NCI-H748 (cell line): ENCODE data around the gene FRMD4A.
"Not testable (repeated sequence)": the region's sequence is repeated elsewhere in the genome, so short reads cannot be mapped to it uniquely, and the experiment has no call there.

Experiments
- DNase-seq: peaks from one replicate; lab custom pipeline; 2025; ENCODE audit not compliant: unreplicated experiment; lab: John Stamatoyannopoulos, UW

FRMD4A gene

DNA sequence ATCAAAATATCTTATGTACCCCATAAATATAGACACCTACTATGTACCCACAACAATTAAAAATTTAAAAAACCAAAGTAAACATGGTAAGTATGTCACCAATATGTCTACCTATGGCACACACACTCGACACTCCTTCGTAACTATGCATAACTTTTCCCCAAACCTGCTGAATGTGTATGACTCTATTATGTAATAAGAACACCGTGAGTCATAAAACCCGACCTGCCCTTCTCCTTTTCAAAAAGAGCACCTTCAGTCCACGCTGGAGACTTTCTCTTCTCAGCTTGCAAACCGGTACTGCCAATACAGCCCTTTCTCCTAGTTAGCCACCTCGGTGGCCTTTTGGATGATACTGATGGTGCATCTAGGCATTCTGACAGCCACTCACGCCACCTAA, 557.7 kb downstream of the FRMD4A start:
- DNase-seq: no peak

DNA sequence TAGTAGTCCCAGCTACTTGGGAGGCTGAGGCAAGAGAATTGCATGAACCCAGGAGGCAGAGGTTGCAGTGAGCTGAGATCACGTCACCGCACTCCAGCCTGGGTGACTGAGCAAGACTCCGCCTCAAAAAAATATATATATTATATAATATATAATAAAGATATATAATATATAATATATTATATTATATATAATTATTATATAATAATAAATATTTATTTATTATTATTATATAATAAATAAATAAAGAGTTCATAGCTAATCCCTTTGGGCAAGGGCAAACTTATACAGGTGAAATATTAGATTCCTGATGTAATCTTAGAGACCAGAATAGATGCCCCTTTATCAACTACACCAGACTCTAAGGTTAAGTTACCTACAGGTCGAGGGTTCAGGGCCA, 558.7 kb downstream of the FRMD4A start:
- DNase-seq: no peak

DNA sequence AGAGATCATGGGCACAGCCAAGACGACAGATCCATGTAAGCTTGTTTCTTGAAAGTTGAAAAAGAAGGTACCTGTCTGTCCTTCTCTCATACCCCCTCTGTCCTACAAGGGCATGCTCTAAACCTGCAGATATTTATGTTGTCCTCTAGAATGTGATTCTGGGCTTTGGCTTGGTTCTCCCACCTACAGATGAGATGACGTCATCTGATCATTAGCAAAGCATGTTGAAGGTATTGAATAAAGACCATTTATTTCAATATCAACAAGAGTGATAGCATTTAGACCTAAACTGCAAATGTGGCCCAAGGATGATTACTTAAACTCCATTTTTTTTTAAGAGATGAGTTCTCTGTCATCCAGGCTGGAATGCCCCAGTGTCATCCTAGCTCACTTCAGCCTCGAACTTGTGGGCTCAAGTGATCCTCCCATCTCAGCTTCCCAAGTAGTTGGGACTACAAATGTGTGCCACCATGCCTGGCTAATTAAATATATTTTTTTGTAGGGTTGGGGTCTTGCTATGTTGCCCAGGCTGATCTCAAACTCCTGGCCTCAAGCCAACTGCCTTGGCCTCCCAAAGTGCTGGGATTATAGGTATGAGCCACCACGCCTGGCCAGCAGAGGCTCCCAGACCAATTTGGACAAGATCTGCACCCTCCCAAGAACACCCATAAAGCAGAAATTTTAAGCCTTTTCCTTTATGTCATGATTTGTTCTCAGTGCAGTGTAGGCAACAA, 559.8 kb downstream of the FRMD4A start:
- DNase-seq: no peak

DNA sequence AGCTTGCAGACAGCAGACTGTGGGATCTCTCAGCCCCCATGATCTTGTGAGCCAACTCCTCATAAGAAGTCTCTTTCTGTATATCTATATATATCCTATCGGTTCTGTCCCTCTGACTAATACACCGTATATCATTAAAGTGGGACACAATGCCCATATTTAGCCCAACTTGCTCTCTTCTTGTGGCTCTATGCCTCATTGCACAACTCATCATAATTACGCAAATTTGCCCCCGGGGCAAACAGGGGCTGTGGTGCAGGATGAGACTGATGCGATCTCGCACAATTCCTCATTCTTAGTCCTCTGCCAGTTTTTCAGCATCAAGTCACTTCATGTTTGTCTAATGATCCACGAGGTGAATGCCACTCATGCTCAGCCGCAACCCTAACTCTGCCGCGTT, 560.8 kb downstream of the FRMD4A start:
- DNase-seq: no peak

DNA sequence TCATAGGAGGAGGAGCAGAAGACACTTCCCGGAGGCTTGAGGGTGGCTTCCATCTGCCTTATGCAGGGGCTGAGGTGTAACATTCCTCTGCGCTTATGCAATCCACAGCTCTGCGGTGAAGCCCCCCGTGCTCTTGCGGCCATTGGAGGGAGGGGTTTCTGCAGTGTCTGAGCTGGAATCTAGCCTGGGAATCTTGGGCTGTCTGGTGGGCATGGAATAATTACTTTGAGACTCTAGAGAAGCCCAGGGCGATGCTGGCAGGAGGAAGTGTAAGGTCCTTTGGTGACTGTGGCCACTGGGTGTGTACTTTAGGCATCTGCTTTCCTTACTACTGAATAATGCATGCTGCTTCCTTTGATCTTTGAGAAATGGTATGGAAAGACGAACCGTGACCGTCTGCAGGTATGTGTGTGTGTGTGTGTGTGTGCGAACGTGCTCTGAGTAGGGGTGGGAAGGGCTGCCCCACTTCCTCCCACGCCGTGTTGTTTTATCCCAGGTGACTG, 563.0 kb downstream of the FRMD4A start:
- DNase-seq: no peak

DNA sequence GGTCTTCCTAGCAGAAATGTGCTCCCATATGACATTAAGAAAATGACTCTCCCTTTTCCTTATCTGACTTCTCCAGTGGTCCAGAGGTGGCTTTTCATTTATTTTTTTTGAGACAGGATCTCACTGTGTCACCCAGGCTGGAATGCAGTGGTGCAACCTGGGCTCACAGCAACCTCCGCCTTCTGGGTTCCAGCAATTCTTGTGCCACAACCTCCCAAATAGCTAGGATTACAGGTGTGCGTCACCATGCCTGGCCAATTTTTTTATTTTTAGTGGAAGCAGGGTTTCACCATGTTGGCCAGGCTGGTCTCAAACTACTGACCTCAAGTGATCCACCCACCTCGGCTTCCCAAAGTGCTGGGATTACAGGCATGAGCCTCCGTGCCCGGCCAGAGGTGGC, 563.6 kb downstream of the FRMD4A start:
- not testable (repeated sequence) for DNase-seq

DNA sequence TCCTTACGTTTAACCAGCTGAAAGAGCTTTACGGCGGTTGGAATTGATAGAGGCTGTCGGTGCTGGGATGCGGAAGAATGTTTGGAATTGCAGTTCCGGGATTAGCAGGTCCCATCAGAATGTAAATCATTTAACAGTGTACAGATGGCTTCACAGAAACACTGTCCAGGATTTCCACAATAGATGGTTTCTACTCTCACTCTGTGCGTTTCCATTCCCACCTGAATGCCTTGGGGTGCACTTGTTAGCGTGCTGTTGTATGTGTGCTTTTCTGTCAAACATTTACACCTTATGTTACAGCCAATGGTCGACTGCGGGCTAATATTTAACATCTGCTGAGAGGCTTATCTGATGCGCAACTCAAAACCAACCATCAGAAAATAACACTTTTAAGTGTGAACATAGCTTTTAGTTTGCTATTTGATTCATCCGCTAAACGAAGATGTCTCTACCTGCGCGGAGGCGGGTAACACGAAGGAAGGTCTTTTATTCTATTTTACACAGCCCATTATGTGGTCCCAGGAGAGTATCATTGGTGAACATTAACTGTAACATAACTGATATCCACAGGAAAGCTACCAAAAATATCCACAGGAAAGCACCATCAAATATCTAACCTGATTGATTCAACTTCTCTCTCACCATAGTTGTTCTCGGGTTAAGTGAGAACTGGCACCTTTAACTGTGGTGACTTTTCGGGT, 564.9 kb downstream of the FRMD4A start:
- no peak for DNase-seq

DNA sequence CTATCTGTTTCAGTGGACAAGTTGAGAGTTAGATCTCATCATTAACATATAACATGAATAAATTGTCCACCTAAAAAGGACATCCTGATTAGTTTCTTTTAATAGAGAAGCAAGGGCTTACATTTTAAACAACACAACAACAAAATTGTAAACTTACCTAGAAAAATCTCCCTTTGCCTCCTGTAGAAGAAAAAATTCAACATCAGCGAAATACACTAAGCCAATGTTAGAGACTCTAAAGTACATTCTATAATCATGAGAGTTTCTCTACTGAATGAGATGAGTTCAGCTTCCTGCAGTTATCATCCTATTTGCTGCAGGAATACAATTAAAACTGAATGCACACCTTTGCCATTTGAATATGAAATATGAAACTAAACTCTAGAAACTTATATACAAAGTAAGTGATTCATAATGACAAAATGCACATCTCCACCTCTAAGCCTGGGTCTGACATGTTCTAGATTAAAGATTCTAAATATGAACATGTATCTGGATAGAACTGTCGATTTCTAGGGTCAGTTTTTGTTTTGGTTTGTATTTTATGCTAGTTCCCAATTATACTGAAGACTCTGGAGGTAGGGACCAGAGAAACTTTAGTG, 569.1 kb downstream of the FRMD4A start:
- DNase-seq: no peak

DNA sequence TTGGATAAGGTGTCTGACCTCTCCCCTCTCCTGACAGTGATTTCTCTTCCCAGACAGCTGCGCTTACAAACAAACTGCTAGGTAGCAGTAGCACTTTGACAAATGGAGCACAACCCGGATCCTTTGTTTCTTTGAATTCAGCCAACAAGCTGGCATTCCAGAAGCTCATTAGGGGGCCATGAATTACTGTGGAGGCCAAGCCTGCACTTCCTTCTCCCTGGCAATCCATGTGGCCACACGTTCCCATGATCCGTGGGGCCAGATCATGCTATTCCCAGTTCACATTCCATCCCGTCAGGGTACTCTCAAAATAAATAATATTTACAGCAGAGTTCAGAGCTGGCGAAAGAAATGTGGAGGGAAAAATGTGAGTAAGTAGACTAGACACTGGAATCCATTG, 571.6 kb downstream of the FRMD4A start:
- no peak for DNase-seq

DNA sequence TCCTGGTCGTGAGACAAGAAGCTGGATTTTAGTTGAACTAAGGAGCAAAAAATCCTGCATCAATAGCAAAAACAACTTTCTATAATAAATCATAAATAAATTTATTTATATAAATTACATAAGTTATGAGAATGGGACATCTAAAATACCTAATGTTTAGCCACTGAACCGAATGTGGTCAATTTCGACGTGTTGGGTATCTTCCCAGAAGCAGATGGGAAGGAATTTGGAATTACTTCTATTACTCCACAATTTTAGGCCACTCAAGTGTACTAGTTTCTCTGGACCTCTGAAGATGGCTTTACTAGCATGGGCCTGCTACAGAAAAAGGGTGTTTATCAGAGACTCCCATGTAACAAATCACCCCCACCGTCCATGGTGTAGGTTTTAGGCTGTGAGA, 572.0 kb downstream of the FRMD4A start:
- DNase-seq: no peak

DNA sequence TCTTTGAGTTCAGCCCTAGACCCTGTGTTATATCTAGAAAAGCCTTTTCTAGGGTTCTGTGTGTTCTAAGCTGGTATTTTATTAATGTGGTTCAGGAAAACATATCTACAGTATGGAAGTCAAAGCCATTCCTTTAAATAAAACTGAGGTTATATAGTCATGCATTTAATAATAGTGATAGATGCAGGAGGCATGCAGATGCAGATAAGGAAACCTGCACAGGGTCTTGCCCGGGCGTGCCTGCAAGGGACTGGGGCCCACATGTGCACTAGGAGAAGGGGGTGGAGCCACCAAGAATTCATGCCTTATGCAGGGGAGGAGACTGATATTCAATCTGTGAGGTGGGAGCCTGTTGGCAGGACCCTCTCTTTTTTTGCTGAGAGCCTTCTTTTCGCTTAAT, 572.4 kb downstream of the FRMD4A start:
- DNase-seq: no peak

DNA sequence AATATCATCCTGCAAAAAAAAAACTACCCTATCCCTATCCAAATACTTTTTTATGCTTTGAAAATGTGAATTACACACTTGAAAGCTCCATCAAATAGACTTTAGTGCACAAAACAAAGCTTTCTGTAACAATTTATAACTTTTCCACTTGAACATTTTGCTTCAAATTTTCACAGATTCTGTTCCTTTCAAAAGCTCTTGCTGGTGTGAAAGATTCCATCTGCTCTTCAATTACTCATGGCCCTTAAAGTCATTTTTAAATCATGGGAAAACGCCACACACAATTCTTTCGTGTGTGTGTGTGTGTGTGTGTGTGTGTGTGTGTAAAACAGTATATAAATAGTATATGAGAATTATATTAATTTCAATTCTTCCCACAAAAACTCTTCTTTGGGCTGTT, 576.4 kb downstream of the FRMD4A start:
- DNase-seq: no peak

DNA sequence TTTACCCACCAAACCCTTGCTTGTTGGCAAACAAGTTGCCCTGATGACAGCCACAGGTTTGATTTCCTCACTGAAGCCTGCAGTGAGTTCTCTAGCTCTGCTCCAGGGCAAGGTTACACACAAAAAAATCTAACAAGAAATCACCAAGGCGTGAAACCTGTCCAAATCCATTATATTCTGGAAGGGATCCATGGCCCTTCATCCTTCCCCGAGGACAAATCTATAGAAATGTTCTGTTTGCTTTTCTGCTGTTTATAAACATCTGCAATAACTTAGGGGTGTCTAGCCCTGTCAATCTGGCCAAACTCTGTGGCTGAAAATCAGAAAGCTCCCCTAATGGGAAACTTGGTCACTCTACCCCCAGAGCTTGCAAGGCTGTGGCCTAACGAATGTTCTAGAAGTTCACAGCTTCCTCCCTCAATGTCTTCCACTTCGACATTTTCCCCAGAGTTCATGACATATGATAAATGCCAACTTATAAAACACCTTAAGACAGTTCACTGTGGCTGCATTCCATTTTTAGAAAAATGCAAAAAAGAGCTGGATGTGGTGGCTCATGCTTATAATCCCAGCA, 579.4 kb downstream of the FRMD4A start:
- DNase-seq: no peak

DNA sequence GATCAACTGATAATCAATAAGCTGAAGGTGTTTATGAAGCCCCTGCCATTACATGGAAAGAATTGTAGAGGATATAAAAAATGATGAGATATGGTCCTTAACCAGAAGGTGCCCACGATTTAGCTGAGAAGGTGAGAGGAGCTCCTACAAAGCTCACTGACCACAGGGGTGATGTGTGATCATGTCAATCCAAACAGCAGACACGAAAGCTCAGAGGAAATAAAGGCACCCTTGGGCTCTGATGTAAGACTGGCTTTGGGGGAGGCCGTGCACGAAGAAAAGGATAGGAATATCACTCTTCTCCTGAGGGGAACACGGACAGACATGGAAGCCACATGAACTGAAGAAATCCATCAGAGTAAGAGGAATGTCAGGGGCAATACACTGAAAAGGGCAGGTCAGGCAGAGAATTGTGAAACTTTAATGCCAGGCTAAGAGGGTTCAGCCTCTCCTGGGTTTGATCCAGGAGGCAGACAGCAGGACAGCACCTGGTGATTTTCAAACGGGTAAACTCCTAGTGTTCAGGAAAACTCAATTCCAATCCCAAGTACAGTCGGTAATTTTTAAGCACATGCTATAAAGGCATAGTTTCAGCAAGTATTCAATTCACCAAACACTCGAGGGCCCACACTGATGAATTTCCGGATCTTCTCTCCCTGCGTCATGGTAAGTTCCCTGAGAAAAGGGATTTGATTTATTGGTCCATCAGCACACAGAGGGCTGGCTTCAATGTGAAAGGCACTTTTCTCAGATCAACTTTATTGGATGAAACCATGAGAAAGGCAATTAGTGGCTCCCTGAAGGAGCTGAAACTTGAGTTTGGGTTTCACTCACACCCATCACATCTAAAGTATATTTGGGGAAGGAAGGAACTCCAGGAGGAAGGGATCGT, 580.2 kb downstream of the FRMD4A start:
- DNase-seq: no peak

DNA sequence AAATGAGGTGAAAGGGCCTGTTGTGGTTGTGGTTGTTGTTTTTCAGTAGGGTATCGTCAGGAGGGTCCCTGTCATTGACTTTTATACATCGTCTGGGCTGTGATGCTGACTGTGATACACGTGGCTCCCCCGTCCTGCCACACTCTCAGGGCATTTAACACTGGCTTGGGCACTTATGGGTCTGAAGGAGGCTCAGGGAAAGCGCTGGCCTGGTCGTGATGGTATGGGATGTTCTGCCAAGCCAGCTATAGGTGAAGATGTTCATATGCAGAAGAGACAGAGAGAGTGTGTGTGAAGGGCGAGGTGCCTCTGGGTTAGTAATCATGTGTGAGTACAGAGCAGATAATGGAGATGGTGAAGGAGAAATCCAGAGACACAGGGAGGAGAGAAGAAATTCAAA, 585.5 kb downstream of the FRMD4A start:
- DNase-seq: no peak

DNA sequence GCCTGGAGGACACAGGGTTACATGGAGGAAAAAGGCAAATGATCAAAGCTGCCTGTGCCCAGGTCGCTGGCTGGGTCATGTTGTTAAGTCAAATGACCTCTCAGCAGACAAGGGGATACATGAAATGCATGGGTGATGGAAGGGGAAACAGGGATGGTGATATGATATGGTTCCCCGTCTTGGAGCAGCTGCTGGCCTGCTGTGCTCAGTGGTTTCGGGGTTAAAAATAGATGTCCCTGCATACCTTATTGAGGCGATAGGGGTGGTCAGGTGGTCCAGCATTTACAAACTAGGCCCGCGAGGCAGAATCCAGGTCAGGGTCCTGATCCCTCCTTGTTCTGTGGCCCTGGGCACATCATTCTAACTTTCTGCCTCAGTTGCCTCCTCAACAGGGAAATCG, 586.8 kb downstream of the FRMD4A start:
- no peak for DNase-seq

DNA sequence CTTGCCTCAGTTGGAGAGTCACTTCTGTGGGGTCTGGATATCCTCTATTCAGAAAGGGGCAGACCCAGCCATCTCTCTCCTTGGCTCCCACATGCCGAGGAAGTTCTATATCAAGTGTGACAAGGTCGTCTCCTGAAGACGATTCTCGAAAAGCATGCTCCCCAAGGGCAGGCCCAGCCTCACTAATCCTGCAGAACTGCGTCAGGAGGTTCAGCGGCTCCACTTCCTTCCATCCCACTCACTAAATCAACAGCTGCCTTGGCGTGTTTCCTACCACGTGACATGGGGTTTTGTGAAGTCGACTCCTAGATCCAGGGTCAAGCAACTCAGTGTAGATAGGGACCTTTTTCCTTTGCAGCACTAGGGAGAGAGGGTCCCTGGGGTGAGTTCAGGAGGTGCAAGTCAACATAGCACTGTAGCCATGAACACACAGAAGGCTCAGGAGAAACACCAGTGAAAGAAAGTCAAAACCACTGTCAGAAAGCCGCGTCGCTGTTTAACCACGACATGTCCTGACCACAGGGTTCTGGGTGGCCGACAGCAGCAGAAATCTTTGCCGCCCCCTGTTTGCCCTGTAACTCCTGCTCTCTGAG, 587.5 kb downstream of the FRMD4A start:
- no peak for DNase-seq

DNA sequence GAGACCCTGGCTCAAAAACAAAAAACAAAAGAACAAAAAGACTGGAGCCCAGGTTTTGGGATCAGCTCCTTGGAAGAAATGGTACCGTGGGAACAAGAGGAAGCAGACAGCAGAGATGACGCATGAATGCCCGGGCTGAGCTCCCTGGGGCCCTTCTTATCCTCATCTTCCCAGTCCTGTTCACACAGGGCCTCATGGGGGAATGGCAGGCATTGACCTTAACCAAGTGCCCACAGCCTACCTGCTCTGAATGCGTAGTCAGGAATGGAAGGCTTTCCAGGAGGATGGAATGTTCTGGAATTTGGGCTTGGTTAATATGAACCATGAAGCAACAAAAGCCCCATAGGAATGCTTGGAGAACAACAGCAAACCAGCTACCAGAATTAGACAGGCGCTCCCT, 589.3 kb downstream of the FRMD4A start:
- DNase-seq: no peak

DNA sequence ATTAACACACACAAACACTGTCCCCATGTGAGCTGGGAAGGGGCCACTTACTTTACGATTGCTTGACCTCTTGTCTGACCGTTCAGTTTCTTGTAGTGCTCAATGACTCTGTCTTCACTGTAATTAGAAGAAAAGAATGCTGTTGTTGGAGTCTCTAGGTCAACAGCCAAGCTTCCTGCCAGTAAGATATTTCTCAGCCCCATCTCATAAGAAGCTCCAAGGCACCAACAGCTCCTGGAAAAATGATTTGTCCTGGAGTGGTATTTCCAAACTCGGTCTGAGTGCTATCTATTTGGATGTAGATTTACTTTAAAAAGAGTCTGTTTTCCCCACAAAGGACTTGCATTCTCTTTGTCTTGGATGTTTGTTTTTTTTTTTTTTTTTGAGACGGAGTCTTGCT, 590.3 kb downstream of the FRMD4A start:
- DNase-seq: no peak

DNA sequence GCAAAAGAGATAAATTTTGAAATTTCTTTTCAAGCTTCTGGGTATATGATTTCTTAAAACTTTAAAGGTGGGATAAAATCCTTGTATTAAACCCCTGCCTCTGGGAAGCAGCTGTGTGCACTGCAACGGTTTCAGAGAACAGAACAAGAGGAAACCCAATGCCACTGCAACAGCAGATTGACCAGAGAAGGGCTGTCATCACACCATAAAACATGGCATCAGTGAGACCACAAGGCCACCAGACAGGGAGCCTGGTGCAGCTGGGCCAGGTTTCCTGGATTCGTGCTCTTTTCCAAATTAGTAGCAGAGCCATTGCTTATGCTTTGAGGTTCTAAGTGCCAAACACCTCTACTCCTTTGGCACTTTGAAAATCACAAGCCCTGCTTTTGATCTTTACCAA, 591.5 kb downstream of the FRMD4A start:
- no peak for DNase-seq

DNA sequence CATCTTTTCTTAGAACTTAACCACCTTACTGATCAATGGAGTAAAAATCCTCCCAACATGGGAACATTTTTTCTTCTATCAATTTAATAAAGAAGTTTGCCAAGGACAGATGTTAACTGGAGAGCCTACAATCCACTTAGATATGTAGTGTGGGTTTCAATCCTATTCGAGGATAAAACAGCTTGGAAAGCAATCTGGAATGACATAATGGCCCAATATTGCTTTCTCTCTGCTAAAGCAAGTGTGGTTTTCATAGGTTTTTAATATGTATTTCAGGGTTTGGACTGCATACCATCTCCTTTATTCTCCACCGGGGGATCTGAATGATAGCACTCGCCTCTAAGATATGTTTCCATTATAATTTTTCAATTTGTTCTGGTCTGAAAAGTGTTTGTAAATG, 594.2 kb downstream of the FRMD4A start:
- no peak for DNase-seq
